ENCODE measurements around the gene CNTN4.

DNA sequence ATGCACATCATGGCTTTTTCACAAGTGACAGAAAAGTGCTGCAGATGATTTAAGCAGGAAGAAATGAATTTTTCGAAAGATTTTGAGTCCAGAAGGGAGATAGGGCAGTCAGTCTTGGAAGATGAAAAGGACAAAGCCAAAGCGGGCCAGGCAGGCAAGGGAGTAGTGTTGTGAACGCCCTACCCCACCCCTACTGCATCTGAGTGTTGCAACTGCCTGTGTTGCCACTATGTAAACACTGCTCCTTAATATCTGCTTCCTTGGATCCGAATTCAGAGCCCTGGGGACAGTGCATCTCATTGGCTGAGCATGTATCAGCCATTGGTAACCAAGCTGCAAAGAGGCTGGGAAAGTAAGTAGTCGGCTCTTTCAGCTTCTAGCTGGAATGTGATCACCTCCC, 39.0 kb downstream of the CNTN4 start:
- TF ChIP-seq, protein P1, sequence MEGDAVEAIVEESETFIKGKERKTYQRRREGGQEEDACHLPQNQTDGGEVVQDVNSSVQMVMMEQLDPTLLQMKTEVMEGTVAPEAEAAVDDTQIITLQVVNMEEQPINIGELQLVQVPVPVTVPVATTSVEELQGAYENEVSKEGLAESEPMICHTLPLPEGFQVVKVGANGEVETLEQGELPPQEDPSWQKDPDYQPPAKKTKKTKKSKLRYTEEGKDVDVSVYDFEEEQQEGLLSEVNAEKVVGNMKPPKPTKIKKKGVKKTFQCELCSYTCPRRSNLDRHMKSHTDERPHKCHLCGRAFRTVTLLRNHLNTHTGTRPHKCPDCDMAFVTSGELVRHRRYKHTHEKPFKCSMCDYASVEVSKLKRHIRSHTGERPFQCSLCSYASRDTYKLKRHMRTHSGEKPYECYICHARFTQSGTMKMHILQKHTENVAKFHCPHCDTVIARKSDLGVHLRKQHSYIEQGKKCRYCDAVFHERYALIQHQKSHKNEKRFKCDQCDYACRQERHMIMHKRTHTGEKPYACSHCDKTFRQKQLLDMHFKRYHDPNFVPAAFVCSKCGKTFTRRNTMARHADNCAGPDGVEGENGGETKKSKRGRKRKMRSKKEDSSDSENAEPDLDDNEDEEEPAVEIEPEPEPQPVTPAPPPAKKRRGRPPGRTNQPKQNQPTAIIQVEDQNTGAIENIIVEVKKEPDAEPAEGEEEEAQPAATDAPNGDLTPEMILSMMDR (IDR thresholded peaks at IDR 0.05): no peak
- no peak for TF ChIP-seq POLR2A (IDR thresholded peaks at IDR 0.05)
